Transverse colon (tissue), 4 donors: ENCODE results near the gene TEDC1. TPM values are rescaled to one million over a fixed set of nuclear protein-coding genes. Genes with fewer than 3 reads are reported as not detected.

ENCODE experiments used
- DNase-seq: peaks from one replicate; pipeline ENCODE4 v3.0.0-alpha.2; 2019
- H3K27ac ChIP-seq, 4 donors: fragments of 200-600 bp; sonication (generic); 2 replicates each; pipeline ENCODE4 v1.5.1; 2016 to 2018; ENCODE audit warnings: inconsistent platforms in 4 of 4
- H3K27me3 ChIP-seq: fragments of 200-600 bp; sonication (generic); 2 replicates; pipeline ENCODE4 v1.5.1; 2017; ENCODE audit warnings: inconsistent platforms
- H3K36me3 ChIP-seq, 4 donors: fragments of 200-600 bp; sonication (generic); 2 replicates each; pipeline ENCODE4 v1.5.1; 2017 to 2019; ENCODE audit warnings: inconsistent platforms in 4 of 4
- H3K4me1 ChIP-seq, 4 donors: fragments of 200-600 bp; sonication (generic); 2 replicates each; pipeline ENCODE4 v1.5.1; 2017 to 2020; ENCODE audit warnings: inconsistent platforms in 4 of 4
- H3K4me3 ChIP-seq, 4 donors: fragments of 200-600 bp; sonication (generic); 1 replicate in 1 of 4; 2 replicates in 3 of 4; pipeline versions ENCODE4 v1.5.1 to v1.6.1; 2017 to 2019; ENCODE audit warnings: inconsistent platforms in 4 of 4
- H3K9me3 ChIP-seq, 2 donors: fragments of 200-600 bp; sonication (generic); 2 replicates each; pipeline ENCODE4 v1.5.1; 2017 to 2019; ENCODE audit warnings: inconsistent platforms in 2 of 2
- CTCF ChIP-seq, 5 experiments: fragments of 200-600 bp in 3 of 5; fragments of 450-650 bp in 2 of 5; sonication (generic) in 3 of 5; IDR thresholded peaks; 1 replicate in 2 of 5; 2 replicates in 3 of 5; pipeline ENCODE4 v1.5.1; 2016 to 2017; ENCODE audit warnings: antibody characterized with exemption in 5 of 5, inconsistent platforms in 3 of 5, mild to moderate bottlenecking in 2 of 5, moderate library complexity in 1 of 5
- EP300 ChIP-seq: sonication (generic); formaldehyde crosslinking; IDR thresholded peaks from one replicate; pipeline ENCODE4 v1.6.1; 2017; ENCODE audit warnings: antibody characterized with exemption, low read depth
- POLR2A ChIP-seq: fragments of 450-650 bp; IDR thresholded peaks from one replicate; pipeline ENCODE4 v1.6.1; 2016; ENCODE audit warnings: antibody characterized with exemption, mild to moderate bottlenecking, moderate library complexity
- POLR2AphosphoS5 ChIP-seq, 3 donors: sonication (generic); formaldehyde crosslinking; IDR thresholded peaks; one replicate each; pipeline ENCODE4 v1.6.1; 2016; ENCODE audit warnings: antibody characterized with exemption in 3 of 3
- WGBS, 2 donors: methylation state at CpG; one replicate each; pipeline ENCODE4 v1.1.5; 2018; ENCODE audit warnings: low coverage in 1 of 2; 5-methylcytosine and 5-hydroxymethylcytosine counted together
- in situ Hi-C, 4 donors: fragments of 200-750 bp; cut with MboI; loops; one replicate each; pipeline versions ENCODE4 v1.15.0 to v1.15.1; 2017; ENCODE audit warnings: low sequenced_read_pairs in 3 of 4, low pct_ligation_motif_present in 1 of 4, low pct_unique_long_range_greater_than_20kb in 1 of 4
- intact Hi-C: fragments of 100-400 bp; cut with DNase I; formaldehyde crosslinking; loops from one replicate; pipeline ENCODE4 v1.15.1; 2023; ENCODE audit warnings: low total_unique reads
- total RNA-seq, 4 donors: library from RNA; depleted of rRNA; stranded (reverse); fragments of >200 nt; gene quantifications; one replicate each; pipeline ENCODE4 v1.1.0, GENCODE V29; 2016

The TEDC1 gene
- total RNA-seq, 4 donors from 2014 or later: 10.8 to 52.9 (median 29.5) TPM

- intact Hi-C loops: no loop called here
- DNase-seq: no peak
- Histone ChIP-seq H3K27me3 (no peaks in the 10 kb centered on the region), H3K4me1 (peaks cover 0 to 8% (median 5%) of the 10 kb centered on the region in 4 donors), H3K4me3 (no peak overlapping the region), H3K9me3 (no peaks in the 10 kb centered on the region), H3K36me3 (peaks cover 0 to 20% (median 7%) of the 10 kb centered on the region in 4 donors), H3K27ac (no peak overlapping the region)
- in situ Hi-C loops: no loop called here
- TF ChIP-seq POLR2A (no peak), EP300 (no peak), POLR2AphosphoS5 (IDR thresholded peaks at IDR 0.05) (no peak), CTCF (IDR thresholded peaks at IDR 0.05) (no peak)
- WGBS, 2 donors: 96% methylated on average over 22 of the region's 22 CpGs; no CpG with 5 or more reads in 1 of the 2 donors
These were observed 23.0 kb upstream of the TEDC1 start for GRCh38 chr14:105467942-105468471.

GRCh38 chr14:105468621-105469241 is 22.3 kb upstream of the TEDC1 start:
- Histone ChIP-seq H3K27me3 (peaks cover 5% of the 10 kb centered on the region), H3K4me3 (no peak overlapping the region), H3K36me3 (peaks cover 0 to 14% (median 4%) of the 10 kb centered on the region in 4 donors), H3K27ac (no peak overlapping the region), H3K9me3 (no peaks in the 10 kb centered on the region), H3K4me1 (peaks cover 5 to 15% (median 12%) of the 10 kb centered on the region in 4 donors)
- in situ Hi-C loops (no loop called here), intact Hi-C loops (no loop called here)
- 90% methylated on average over 12 of the region's 19 CpGs; no CpG with 5 or more reads in 1 of the 2 donors for WGBS, 2 donors
- DNase-seq: no peak
- TF ChIP-seq CTCF (IDR thresholded peaks at IDR 0.05) (no peak), POLR2AphosphoS5 (IDR thresholded peaks at IDR 0.05) (no peak), EP300 (no peak), POLR2A (no peak)

- Histone ChIP-seq H3K27me3 (peaks cover 12% of the 10 kb centered on the region), H3K4me1 (peaks cover 11 to 21% (median 18%) of the 10 kb centered on the region in 4 donors), H3K4me3 (no peak overlapping the region), H3K36me3 (peaks cover 0 to 6% (median 2%) of the 10 kb centered on the region in 4 donors), H3K27ac (no peak overlapping the region), H3K9me3 (no peaks in the 10 kb centered on the region)
- 91% methylated on average over 34 of the region's 54 CpGs; no CpG with 5 or more reads in 1 of the 2 donors for WGBS, 2 donors
- intact Hi-C loops (no loop called here), in situ Hi-C loops (no loop called here)
- no peak for DNase-seq
- TF ChIP-seq POLR2AphosphoS5 (IDR thresholded peaks at IDR 0.05) (no peak), EP300 (no peak)
These were observed 21.3 kb upstream of the TEDC1 start for GRCh38 chr14:105469456-105470349.

GRCh38 chr14:105470350-105471296 is 20.4 kb upstream of the TEDC1 start:
- H3K4me1 ChIP-seq: peaks cover 15 to 31% (median 28%) of the 10 kb centered on the region in 4 donors
- H3K9me3 ChIP-seq: no peaks in the 10 kb centered on the region
- in situ Hi-C loops: no loop called here
- intact Hi-C loops: no loop called here
- no peak for DNase-seq
- WGBS, 2 donors: 86 to 87% methylated on average over 13 to 34 of the region's 34 CpGs
- H3K4me3 ChIP-seq: no peak overlapping the region
- peaks cover 21% of the 10 kb centered on the region for H3K27me3 ChIP-seq
- H3K27ac ChIP-seq: no peak overlapping the region
- TF ChIP-seq CTCF (IDR thresholded peaks at IDR 0.05): no peak
- no peak for TF ChIP-seq POLR2A
- no peak for TF ChIP-seq POLR2AphosphoS5 (IDR thresholded peaks at IDR 0.05)
- TF ChIP-seq EP300: no peak
- H3K36me3 ChIP-seq: no peaks in the 10 kb centered on the region
